Astrocyte (in vitro differentiated cells and primary cell): ENCODE data around the gene DNAJA4. TPM values are rescaled to one million over a fixed set of nuclear protein-coding genes. Genes with fewer than 3 reads are reported as not detected.

Experiments used
- DNase-seq: peaks from one replicate; pipeline ENCODE4 v3.0.0-alpha.2; 2010; ENCODE audit warnings: low read depth
- FAIRE-seq: peaks from 2 replicates; lab custom pipeline; 2011; peaks lifted over from hg19 to GRCh38; lab: Jason Lieb, UNC
- H2AFZ ChIP-seq: 2 replicates; pipeline ENCODE4 v1.6.0; 2012; ENCODE audit warnings: low read depth, low read length, inconsistent platforms
- H3K27ac ChIP-seq: 2 replicates; pipeline ENCODE4 v1.5.1; 2011; ENCODE audit warnings: low read depth, low read length, inconsistent platforms
- H3K27me3 ChIP-seq: 2 replicates; pipeline ENCODE4 v1.6.0; 2011; ENCODE audit warnings: low read length, inconsistent platforms; ENCODE audit not compliant: insufficient read depth
- H3K36me3 ChIP-seq: 2 replicates; pipeline ENCODE4 v1.5.1; 2011; ENCODE audit warnings: low read length, inconsistent platforms; ENCODE audit not compliant: insufficient read depth
- H3K4me1 ChIP-seq: 2 replicates; pipeline ENCODE4 v1.5.1; 2011; ENCODE audit warnings: low read length, inconsistent platforms; ENCODE audit not compliant: insufficient read depth
- H3K4me2 ChIP-seq: 2 replicates; pipeline ENCODE4 v1.6.0; 2012; ENCODE audit warnings: low read length, inconsistent platforms
- H3K4me3 ChIP-seq: 2 replicates; pipeline ENCODE4 v1.5.1; 2011; ENCODE audit warnings: low read depth, mild to moderate bottlenecking, low read length, inconsistent platforms; ENCODE audit not compliant: insufficient read depth
- H3K79me2 ChIP-seq: 2 replicates; pipeline ENCODE4 v1.6.0; 2012; ENCODE audit warnings: mild to moderate bottlenecking, low read length, inconsistent platforms; ENCODE audit not compliant: insufficient read depth
- H3K9ac ChIP-seq: 2 replicates; pipeline ENCODE4 v1.6.0; 2012; ENCODE audit warnings: mild to moderate bottlenecking, low read length, inconsistent platforms
- H3K9me3 ChIP-seq: 2 replicates; pipeline ENCODE4 v1.5.1; 2012; ENCODE audit warnings: low read depth, mild to moderate bottlenecking, low read length, inconsistent platforms; ENCODE audit not compliant: insufficient read depth
- H4K20me1 ChIP-seq: 2 replicates; pipeline ENCODE4 v1.6.0; 2012; ENCODE audit warnings: low read length, inconsistent platforms; ENCODE audit not compliant: insufficient read depth
- H3K27ac Mint-ChIP-seq: one replicate; pipeline ENCODE4 v1.8.0; 2021; ENCODE audit warnings: mild to moderate bottlenecking, mixed read lengths; ENCODE audit not compliant: unreplicated experiment
- H3K27me3 Mint-ChIP-seq: one replicate; pipeline ENCODE4 v1.8.0; 2021; ENCODE audit warnings: low read depth, mixed read lengths; ENCODE audit not compliant: unreplicated experiment
- H3K36me3 Mint-ChIP-seq: one replicate; pipeline ENCODE4 v1.8.0; 2021; ENCODE audit warnings: low read depth, mixed read lengths; ENCODE audit not compliant: unreplicated experiment
- H3K4me1 Mint-ChIP-seq: one replicate; pipeline ENCODE4 v1.8.0; 2021; ENCODE audit warnings: low read depth, mixed read lengths; ENCODE audit not compliant: unreplicated experiment
- H3K4me3 Mint-ChIP-seq: one replicate; pipeline ENCODE4 v1.8.0; 2021; ENCODE audit warnings: mild to moderate bottlenecking, moderate library complexity, mixed read lengths; ENCODE audit not compliant: unreplicated experiment
- H3K9me3 Mint-ChIP-seq: one replicate; pipeline ENCODE4 v1.8.0; 2021; ENCODE audit warnings: mild to moderate bottlenecking, mixed read lengths; ENCODE audit not compliant: unreplicated experiment
- EZH2 ChIP-seq: IDR thresholded peaks from 2 replicates; pipeline ENCODE4 v1.6.1; 2012; ENCODE audit warnings: mild to moderate bottlenecking, low read length, inconsistent platforms; ENCODE audit not compliant: insufficient read depth
- total RNA-seq: library from RNA; stranded (reverse); gene quantifications from 2 replicates; pipeline ENCODE4 v1.2.1, GENCODE V29; 2021
- TF ChIP-seq, protein P1 (sequence below): IDR thresholded peaks from 2 replicates; pipeline ENCODE4 v1.5.1; 2011; ENCODE audit warnings: low read depth, mild to moderate bottlenecking, inconsistent platforms, low read length, moderate library complexity; ENCODE audit not compliant: insufficient read depth

Gene DNAJA4
- total RNA-seq, 1 donor from 2014 or later = 0.14 TPM

DNA sequence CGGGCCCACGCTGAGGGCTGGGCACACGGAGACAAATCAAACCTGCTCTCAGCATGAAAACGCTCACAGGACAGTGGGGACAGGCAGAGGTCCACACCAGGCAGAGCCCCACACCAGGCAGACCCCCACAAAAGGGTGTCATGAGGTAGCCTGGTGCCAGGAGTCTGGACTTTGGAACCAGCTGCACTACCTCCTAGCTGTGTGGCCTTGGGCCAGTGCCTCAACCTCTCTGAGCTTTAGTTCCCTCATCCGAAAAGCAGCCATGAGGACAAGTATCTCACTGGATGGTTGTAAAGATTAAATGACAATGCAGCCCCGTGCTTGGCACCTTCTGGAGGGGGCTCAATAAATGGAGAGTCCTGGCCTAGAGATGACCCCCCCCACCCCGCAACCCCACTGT lies 59.3 kb downstream of the DNAJA4 start:
- Mint-ChIP-seq H3K36me3 (no peaks in the 10 kb centered on the region), H3K27me3 (peaks cover 9% of the 10 kb centered on the region), H3K4me1 (peaks cover 8% of the 10 kb centered on the region), H3K4me3 (no peak overlapping the region), H3K9me3 (no peaks in the 10 kb centered on the region), H3K27ac (no peak overlapping the region)
- Histone ChIP-seq H4K20me1 (no peaks in the 10 kb centered on the region), H3K4me3 (no peak overlapping the region), H3K9ac (no peak overlapping the region), H2AFZ (no peak overlapping the region), H3K27me3 (no peaks in the 10 kb centered on the region), H3K9me3 (no peaks in the 10 kb centered on the region), H3K79me2 (no peaks in the 10 kb centered on the region), H3K36me3 (no peaks in the 10 kb centered on the region), H3K4me2 (no peak overlapping the region), H3K27ac (no peak overlapping the region), H3K4me1 (peaks cover 17% of the 10 kb centered on the region)
- no peak for FAIRE-seq
- DNase-seq = no peak
- no peak for TF ChIP-seq EZH2
- TF ChIP-seq, protein P1, sequence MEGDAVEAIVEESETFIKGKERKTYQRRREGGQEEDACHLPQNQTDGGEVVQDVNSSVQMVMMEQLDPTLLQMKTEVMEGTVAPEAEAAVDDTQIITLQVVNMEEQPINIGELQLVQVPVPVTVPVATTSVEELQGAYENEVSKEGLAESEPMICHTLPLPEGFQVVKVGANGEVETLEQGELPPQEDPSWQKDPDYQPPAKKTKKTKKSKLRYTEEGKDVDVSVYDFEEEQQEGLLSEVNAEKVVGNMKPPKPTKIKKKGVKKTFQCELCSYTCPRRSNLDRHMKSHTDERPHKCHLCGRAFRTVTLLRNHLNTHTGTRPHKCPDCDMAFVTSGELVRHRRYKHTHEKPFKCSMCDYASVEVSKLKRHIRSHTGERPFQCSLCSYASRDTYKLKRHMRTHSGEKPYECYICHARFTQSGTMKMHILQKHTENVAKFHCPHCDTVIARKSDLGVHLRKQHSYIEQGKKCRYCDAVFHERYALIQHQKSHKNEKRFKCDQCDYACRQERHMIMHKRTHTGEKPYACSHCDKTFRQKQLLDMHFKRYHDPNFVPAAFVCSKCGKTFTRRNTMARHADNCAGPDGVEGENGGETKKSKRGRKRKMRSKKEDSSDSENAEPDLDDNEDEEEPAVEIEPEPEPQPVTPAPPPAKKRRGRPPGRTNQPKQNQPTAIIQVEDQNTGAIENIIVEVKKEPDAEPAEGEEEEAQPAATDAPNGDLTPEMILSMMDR = no peak

DNA sequence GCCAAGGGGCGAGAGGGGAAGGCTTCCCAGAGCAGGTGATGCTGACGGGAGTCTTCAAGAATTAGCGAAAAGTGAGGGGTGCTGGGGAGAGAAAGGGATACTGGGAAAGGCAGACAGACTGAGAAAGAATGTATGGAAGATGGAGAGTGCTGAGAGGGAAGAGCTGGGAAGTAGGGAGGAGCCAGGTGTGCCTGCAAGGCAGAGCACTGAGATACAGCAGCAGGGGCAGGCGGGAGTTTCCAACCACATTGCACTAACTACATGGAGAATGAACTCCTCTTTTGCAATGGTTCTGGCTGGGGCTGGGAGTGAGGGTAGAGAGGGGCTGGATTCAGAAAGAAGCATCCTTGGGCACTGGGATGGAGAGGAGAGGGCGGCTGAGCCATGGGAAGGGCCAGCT lies 59.8 kb downstream of the DNAJA4 start:
- peaks cover 8% of the 10 kb centered on the region for H3K4me1 Mint-ChIP-seq
- no peaks in the 10 kb centered on the region for H3K9me3 Mint-ChIP-seq
- Histone ChIP-seq H3K4me1 (peaks cover 17% of the 10 kb centered on the region), H3K79me2 (no peaks in the 10 kb centered on the region), H2AFZ (no peak overlapping the region), H3K4me3 (no peak overlapping the region), H4K20me1 (no peaks in the 10 kb centered on the region), H3K27me3 (no peaks in the 10 kb centered on the region), H3K4me2 (no peak overlapping the region), H3K9ac (no peak overlapping the region), H3K27ac (no peak overlapping the region), H3K9me3 (no peaks in the 10 kb centered on the region), H3K36me3 (no peaks in the 10 kb centered on the region)
- FAIRE-seq (no peak), DNase-seq (no peak)
- peaks cover 5% of the 10 kb centered on the region for H3K27me3 Mint-ChIP-seq
- no peak overlapping the region for H3K4me3 Mint-ChIP-seq
- H3K27ac Mint-ChIP-seq = no peak overlapping the region
- H3K36me3 Mint-ChIP-seq = no peaks in the 10 kb centered on the region
- TF ChIP-seq EZH2 = no peak
- TF ChIP-seq, protein P1 = no peak

DNA sequence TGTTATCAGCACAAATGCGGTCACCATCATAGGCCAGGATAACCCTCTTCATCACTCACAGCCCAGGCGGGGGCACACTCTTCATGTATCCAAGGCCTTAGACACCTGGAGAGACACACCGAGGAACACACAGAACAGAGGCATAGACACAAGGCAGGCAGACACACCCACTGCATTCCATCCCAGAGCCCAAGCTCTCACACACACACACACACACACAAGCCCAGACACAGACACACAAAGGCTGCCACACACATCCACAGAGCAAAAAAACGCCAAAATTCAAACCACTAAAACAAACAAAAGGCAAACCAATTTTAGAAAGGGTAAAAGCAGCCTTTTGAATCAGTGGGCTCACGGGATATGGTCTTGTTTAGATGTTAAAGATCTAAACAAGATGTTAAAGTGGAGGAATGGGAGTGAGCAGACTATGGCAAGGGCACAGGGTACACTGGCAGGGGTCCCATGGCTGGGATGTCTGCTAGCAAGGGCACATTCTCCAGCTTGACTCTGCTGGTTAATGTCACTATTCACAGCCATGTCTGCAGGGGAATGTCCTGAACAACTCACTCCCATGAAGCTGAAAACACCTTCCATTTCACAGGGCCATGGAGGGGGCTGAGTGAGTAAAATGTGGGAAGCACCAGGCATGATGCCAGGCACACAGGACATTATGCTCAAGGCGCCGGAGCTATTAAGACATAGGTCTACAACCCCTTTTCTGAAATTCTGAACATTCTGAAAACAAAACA lies 60.9 kb downstream of the DNAJA4 start:
- H4K20me1 ChIP-seq = no peaks in the 10 kb centered on the region
- peak; percentile 60 for DNase-seq
- Mint-ChIP-seq H3K4me1 (peaks cover 8% of the 10 kb centered on the region), H3K36me3 (no peaks in the 10 kb centered on the region), H3K9me3 (no peaks in the 10 kb centered on the region), H3K27me3 (peaks cover 8% of the 10 kb centered on the region), H3K4me3 (no peak overlapping the region), H3K27ac (no peak overlapping the region)
- no peak overlapping the region for H3K4me3 ChIP-seq
- H3K27ac ChIP-seq = no peak overlapping the region
- no peaks in the 10 kb centered on the region for H3K9me3 ChIP-seq
- FAIRE-seq = no peak
- H3K36me3 ChIP-seq = no peaks in the 10 kb centered on the region
- TF ChIP-seq, protein P1 = no peak
- no peak for TF ChIP-seq EZH2
- no peaks in the 10 kb centered on the region for H3K27me3 ChIP-seq
- no peaks in the 10 kb centered on the region for H3K79me2 ChIP-seq
- H3K4me2 ChIP-seq = peak overlapping the region; percentile 20
- H2AFZ ChIP-seq = peak overlapping the region; percentile 30
- peaks cover 17% of the 10 kb centered on the region for H3K4me1 ChIP-seq
- no peak overlapping the region for H3K9ac ChIP-seq
